GM19452 (cell line): Measurements from ENCODE around the gene AKTIP.
A peak's percentile ranks its signal among the peaks of the same experiment; 100 is the strongest.
"Not testable (repeated sequence)": the region's sequence is repeated elsewhere in the genome, so short reads cannot be mapped to it uniquely, and the experiment has no call there.

Source experiments
- ATAC-seq: cut with Tn5 transposase; IDR thresholded peaks from one replicate; pipeline ENCODE4 v1.9.1; 2021; ENCODE audit not compliant: unreplicated experiment

Gene AKTIP

GRCh38 chr16:53502331-53503269 lies at the start of gene AKTIP:
Gene AKTIP (minus strand): TSS chr16:53503209. CDS start chr16:53500259, 2,950 bp downstream.
- ATAC-seq: peak; percentile 27

GRCh38 chr16:53549970-53550690 lies 47.1 kb upstream of the AKTIP start:
- ATAC-seq: peak; percentile 86

- ATAC-seq: no peak
Observed at GRCh38 chr16:53546988-53547391, 44.0 kb upstream of the AKTIP start.

- no peak for ATAC-seq
Observed at GRCh38 chr16:53545433-53545832, 42.4 kb upstream of the AKTIP start.

- ATAC-seq: no peak
Observed at GRCh38 chr16:53542283-53542682, 39.3 kb upstream of the AKTIP start.

- ATAC-seq: no peak
Observed at GRCh38 chr16:53541326-53541725, 38.3 kb upstream of the AKTIP start.

- not testable (repeated sequence) for ATAC-seq
Observed at GRCh38 chr16:53539759-53540718, 37.0 kb upstream of the AKTIP start.

- not testable (repeated sequence) for ATAC-seq
Observed at GRCh38 chr16:53539346-53539745, 36.3 kb upstream of the AKTIP start.

GRCh38 chr16:53537626-53538025 lies 34.6 kb upstream of the AKTIP start:
- ATAC-seq: no peak

GRCh38 chr16:53534206-53534605 lies 31.2 kb upstream of the AKTIP start:
- no peak for ATAC-seq

GRCh38 chr16:53530741-53531140 lies 27.7 kb upstream of the AKTIP start:
- no peak for ATAC-seq

GRCh38 chr16:53530046-53530445 lies 27.0 kb upstream of the AKTIP start:
- no peak for ATAC-seq

- ATAC-seq: no peak
Observed at GRCh38 chr16:53529513-53529912, 26.5 kb upstream of the AKTIP start.

- no peak for ATAC-seq
Observed at GRCh38 chr16:53528797-53529196, 25.8 kb upstream of the AKTIP start.

GRCh38 chr16:53523971-53524548 lies 21.1 kb upstream of the AKTIP start:
- no peak for ATAC-seq

- ATAC-seq: no peak
Observed at GRCh38 chr16:53523126-53523804, 20.3 kb upstream of the AKTIP start.

GRCh38 chr16:53519417-53520091 lies 16.5 kb upstream of the AKTIP start:
- no peak for ATAC-seq

GRCh38 chr16:53518550-53519416 lies 15.8 kb upstream of the AKTIP start:
- ATAC-seq: peak; percentile 97
